GM12864 (cell line): ENCODE data around the gene PAN2.
"Not testable (repeated sequence)": the region's sequence is repeated elsewhere in the genome, so short reads cannot be mapped to it uniquely, and the experiment has no call there.

Experiments
- DNase-seq: peaks from one replicate; pipeline ENCODE4 v3.0.0-alpha.2; 2011; ENCODE audit warnings: low read depth
- H3K4me3 ChIP-seq: 2 replicates; pipeline ENCODE4 v1.5.1; 2011; ENCODE audit warnings: mild to moderate bottlenecking, low read depth, low read length, control low read depth
- TF ChIP-seq, protein P1 (sequence below): IDR thresholded peaks from 2 replicates; pipeline ENCODE4 v1.5.1; 2011; ENCODE audit warnings: low read depth, mild to moderate bottlenecking, moderate library complexity, low read length, control low read depth, inconsistent platforms; ENCODE audit errors: missing control alignments

The PAN2 gene

DNA sequence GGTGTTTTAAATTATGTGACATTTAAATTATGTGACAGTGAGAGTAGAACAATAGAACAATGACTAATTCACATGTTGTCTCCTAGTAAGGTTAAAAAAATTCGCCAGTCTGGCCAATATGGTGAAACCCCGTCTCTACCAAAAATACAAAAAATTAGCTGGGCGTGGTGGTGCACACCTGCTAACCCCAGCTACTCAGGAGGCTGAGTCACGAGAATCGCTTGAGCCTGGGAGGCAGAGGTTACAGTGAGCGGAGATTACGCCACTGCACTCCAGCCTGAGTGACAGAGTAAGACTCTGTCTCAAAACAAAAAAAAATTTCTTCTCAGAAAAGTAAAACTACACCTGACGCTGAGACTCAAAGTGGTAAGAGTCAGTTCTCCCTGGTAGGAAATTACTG lies 36.4 kb downstream of the PAN2 start:
- TF ChIP-seq, protein P1, sequence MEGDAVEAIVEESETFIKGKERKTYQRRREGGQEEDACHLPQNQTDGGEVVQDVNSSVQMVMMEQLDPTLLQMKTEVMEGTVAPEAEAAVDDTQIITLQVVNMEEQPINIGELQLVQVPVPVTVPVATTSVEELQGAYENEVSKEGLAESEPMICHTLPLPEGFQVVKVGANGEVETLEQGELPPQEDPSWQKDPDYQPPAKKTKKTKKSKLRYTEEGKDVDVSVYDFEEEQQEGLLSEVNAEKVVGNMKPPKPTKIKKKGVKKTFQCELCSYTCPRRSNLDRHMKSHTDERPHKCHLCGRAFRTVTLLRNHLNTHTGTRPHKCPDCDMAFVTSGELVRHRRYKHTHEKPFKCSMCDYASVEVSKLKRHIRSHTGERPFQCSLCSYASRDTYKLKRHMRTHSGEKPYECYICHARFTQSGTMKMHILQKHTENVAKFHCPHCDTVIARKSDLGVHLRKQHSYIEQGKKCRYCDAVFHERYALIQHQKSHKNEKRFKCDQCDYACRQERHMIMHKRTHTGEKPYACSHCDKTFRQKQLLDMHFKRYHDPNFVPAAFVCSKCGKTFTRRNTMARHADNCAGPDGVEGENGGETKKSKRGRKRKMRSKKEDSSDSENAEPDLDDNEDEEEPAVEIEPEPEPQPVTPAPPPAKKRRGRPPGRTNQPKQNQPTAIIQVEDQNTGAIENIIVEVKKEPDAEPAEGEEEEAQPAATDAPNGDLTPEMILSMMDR: no peak
- no peak overlapping the region for H3K4me3 ChIP-seq
- DNase-seq: no peak

DNA sequence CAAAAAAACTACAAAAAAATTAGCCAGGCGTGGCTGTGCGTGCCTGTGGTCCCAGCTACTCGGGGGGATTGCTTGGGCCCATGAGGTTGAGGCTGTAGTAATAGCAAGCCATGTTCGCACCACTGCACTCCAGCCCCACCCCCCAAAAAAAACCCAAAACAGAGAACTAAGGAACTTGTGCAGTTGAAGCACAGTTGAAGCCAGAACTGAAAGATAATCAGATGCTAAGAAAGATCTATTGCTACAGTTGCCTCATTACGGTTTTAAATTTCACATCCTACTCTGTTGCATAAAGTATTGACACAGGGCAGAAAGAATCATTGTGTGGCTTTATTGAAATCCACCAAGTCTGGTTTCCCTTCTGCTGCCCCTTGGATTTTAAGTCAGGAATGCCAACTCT lies 37.5 kb downstream of the PAN2 start:
- TF ChIP-seq, protein P1: no peak
- DNase-seq: no peak
- no peak overlapping the region for H3K4me3 ChIP-seq

DNA sequence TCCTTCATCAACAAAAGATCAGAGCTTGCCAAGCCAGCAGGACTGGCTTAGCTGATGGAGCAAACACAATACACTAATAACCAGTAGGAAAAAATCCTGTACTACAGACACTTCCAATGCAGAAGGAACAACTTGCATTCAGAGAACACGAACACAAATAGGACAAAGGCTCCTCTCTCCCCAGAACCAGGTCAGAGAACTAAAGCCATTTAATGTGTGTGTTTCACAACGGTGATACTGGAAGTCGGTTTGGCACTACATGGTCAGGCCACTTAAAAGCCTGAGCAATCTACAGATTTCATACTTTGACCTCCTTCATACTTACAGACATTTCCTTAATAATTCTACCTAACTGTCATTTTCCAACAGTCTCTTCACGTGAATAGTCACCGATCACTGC lies 40.0 kb downstream of the PAN2 start:
- H3K4me3 ChIP-seq: no peak overlapping the region
- TF ChIP-seq, protein P1: no peak
- DNase-seq: no peak

DNA sequence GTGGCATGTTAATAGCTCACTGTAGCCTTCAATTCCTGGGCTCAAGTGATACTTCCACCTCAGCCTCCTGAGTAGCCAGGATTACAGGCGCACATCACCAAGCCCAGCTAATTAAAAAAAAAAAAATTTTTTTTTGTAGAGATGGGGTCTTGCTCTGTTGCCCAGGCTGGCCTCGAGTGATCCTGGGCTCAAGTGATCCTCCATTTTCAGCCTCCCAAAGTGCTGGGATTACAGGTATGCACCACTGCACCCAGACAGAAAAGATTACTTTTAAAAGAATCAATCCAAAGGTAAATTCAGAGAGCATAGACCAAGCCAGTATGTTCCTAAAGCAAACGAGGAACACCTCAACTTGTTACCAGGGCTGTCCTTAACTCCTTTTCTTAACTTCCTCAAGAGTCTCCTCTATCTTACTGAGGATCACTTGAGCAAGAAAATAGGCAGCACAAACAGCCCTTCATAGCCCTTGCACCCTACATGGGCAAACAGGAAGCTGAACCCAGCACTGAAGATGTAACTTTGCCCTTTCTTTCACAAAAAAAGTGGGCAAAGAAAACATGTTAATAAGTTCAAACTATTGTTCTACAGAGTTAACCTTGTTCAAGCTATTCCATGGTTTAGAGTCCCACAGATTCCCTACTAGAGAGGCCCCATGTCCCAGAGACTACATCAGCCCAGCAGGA lies 45.0 kb downstream of the PAN2 start:
- TF ChIP-seq, protein P1: no peak
- DNase-seq: no peak
- H3K4me3 ChIP-seq: no peak overlapping the region

DNA sequence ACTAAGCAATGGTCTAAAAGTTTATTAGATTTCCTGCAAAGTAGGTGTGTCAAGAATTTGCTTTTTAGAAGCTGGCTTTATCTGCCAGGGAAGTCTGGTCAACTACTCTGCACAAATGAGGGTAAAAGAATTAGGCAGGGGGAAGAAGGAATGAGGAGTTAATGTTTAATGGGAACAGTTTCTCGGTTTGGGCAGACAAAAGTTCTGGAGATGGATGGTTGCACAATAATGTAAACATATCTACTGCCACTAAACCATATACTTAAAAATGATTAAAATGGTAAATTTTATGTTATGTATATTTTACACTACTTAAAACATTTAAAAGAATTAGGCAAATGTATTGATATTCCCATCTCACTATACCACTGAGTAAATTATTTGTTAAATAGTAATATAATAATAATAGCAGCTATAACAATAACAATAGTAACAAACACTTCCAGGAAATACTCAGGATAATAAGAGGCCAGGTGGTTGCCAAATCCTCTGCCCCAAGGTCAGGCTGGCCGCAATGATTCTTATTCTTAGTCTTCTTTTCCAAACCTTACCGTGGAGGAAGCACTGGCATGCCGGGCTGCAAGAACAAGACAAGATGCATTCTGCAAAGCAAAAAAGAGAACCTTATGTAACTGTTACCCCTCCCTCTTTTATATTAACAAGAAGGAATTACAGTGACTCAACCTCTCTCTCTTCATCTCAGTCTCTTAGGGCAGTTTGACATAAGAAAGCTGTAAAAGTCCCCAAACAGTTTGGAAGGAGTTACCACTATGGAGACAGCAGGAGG lies 47.6 kb downstream of the PAN2 start:
- TF ChIP-seq, protein P1: no peak
- H3K4me3 ChIP-seq: no peak overlapping the region
- DNase-seq: no peak

DNA sequence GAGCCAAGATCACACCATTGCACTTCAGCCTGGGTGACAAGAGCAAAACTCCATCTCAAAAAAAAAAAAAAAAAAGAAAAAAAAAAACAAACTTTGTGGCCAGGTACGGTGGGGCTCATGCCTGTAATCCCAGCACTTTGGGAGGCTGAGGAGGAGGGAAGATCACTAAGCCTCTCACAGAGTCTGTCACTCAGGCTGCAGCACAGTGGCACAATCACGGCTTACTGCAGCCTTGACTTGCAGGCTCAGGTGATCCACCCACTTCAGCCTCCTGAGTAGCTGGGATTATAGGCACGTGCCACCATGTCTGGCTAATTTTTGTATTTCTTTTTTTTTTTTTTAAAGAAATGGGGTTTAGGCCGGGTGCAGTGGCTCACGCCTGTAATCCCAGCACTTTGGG lies 49.5 kb downstream of the PAN2 start:
- DNase-seq, H3K4me3 ChIP-seq: not testable (repeated sequence)

DNA sequence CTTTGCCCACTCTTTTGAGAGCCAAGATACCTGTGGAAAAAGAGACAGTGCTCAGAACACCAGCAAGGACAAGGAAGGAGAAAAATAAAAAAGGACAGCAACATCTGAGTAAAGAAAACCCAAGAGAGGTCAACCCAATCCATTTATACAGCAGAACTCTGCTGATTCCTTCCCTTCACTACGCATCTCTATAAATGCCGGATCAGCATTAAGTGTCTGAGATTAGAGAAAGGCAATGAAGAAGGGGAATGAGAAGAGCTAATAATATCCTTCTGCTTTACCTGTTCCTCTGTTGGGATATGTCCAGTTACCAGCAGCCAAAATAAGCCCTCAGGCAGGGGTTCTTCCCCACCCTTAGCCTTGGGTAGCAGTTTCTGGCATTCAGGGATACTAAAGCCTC lies 51.2 kb downstream of the PAN2 start:
- H3K4me3 ChIP-seq: no peak overlapping the region
- TF ChIP-seq, protein P1: no peak
- DNase-seq: no peak
